G401.6 (cell line): ENCODE measurements around the gene PLEKHA1.

Source experiments
- FAIRE-seq: peaks from 2 replicates; lab custom pipeline; 2012; peaks lifted over from hg19 to GRCh38; lab: Jason Lieb, UNC

The PLEKHA1 gene

GRCh38 chr10:122374237-122374858, at the start of gene PLEKHA1:
PLEKHA1 (plus strand) TSS chr10:122374708; CDS start chr10:122393201, 18,493 bp downstream.
- no peak for FAIRE-seq

DNA sequence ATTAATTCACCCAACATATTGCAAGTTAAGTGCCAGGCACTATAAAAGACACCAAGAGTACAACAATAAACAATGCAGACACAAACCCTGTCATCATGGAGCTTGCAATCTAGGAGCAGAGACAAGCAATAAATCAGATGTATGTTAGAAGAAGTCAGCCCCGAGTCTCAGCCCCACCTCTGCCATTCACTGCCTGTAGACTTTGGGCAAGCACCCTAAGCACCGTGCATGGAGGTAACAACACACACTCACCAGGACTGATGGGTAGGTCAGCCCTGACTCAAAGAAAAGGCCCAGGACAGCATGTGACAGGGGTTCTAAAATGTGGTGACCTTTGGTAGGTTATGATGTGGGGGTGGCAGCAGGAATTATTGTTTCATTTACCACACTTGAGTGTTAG, 49.3 kb upstream of the PLEKHA1 start:
- FAIRE-seq: no peak

- FAIRE-seq: no peak
These were observed 48.1 kb upstream of the PLEKHA1 start for GRCh38 chr10:122326385-122326784.

DNA sequence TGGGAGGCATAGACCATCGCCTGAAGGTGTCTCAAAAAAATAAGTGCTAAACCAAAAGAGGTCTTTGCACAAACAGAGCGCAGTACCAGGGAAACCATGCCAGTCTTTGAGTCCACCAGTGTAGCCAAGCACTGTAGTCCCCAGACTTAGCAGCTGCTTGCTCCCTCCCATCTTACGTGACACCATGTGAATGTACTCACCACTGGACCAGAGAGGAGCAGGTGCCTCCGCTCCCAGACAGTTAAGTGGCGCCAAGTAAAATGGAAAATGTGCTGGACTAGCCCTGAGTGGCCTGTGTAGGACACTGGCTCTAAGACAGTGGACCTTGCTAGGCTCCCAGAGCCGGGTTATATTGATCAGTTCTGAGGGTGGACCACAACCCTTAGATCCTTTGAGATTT, 47.7 kb upstream of the PLEKHA1 start:
- FAIRE-seq: no peak

GRCh38 chr10:122327237-122328206, 47.0 kb upstream of the PLEKHA1 start:
- no peak for FAIRE-seq

- FAIRE-seq: no peak
These were observed 45.8 kb upstream of the PLEKHA1 start for GRCh38 chr10:122328676-122329075.

DNA sequence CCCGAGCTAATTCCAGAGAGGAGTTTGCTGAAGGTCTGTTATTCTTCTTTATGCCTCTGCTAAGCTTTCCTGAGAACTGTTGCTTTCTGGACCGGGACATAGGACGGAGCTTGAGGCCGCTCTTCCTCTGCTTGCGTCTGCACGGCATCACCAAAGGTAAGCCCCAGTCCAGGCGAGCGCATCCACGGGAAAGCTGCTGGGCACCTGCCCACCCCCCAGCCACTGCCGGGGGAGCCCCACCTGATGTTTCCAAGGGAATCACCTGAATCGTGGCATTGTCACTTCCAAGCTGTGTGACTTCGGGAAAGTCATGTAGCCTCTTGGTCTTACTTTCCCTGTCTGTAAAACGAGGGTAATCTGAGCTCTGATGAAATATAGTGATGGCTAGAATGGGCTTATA, 45.1 kb upstream of the PLEKHA1 start:
- FAIRE-seq: no peak

DNA sequence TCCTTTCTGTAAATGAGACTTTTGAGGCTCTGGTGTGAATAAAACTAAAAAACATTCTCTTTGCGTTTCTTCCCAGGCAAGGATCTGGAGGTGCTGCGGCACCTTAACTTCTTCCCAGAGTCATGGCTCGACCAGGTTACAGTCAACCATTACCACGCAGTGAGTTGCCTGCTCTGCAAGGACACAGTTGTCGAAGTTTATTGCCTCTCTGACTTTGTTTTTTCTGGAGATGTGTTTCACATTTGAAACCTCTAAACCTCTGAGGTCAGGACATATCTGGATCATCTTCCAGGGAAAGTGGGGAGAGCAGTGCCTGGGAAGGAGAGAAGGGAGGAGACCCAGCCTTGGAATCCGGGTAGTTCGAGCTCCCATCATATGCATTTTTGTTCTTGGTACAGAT, 43.4 kb upstream of the PLEKHA1 start:
- FAIRE-seq: no peak

DNA sequence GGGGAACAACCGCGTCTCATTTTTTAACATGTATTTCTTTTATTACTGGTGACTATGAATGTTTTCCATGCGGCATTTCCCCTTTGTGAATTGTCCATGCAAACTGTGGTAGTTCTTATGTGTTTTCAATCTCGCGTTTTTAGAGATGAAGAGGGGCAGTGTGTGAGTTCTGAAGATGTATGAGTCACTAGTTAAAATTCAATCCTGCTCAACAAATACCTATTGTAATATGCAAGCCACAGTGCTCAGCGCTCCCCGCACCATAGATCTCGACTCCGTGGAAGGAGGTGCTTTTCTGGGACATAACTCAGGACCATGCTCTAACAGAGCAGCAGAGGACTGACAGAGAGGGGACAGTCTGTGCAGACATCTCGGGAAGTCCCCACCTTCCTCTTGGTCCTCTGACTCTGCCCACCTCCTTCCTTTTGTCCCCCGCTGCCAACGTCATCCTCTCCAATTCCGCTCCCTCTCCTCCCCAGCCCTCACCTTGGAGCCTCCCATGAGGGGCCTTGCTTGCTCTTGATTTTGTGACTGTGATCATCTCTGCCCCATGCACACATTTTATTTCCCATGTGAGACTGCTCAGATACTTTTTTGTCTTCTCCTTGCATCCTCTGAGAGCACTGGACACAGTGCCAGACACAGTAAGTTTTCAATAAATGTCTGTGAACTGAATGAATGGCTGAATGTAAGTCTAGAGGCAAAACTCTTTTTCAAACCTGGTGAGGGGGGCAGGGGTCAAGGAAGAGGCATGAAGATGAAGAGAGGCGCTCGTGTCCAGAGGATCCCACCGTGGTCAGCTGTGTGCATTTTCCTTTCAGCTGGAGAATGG, 42.7 kb upstream of the PLEKHA1 start:
- no peak for FAIRE-seq

GRCh38 chr10:122333037-122333436, 41.5 kb upstream of the PLEKHA1 start:
- FAIRE-seq: no peak

GRCh38 chr10:122336332-122336731, 38.2 kb upstream of the PLEKHA1 start:
- FAIRE-seq: no peak

DNA sequence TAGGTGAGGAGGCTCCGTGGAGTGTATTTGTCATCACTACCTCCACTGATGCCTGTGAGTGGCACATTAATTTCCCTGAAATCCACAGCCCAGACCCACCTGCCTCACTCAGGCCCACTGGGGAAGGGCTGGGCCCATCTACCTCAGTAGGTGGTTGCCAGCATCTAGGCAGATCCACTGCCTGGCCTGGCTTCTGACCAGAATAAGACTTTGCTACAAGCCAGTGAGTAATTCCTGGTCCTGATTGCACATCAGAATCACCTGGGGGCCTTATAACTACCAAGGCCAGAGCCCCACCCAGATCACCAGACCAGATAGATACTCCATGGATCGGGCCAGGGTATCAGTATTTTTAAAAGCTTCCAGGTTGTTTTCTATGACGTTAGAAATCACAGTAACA, 37.5 kb upstream of the PLEKHA1 start:
- FAIRE-seq: no peak

DNA sequence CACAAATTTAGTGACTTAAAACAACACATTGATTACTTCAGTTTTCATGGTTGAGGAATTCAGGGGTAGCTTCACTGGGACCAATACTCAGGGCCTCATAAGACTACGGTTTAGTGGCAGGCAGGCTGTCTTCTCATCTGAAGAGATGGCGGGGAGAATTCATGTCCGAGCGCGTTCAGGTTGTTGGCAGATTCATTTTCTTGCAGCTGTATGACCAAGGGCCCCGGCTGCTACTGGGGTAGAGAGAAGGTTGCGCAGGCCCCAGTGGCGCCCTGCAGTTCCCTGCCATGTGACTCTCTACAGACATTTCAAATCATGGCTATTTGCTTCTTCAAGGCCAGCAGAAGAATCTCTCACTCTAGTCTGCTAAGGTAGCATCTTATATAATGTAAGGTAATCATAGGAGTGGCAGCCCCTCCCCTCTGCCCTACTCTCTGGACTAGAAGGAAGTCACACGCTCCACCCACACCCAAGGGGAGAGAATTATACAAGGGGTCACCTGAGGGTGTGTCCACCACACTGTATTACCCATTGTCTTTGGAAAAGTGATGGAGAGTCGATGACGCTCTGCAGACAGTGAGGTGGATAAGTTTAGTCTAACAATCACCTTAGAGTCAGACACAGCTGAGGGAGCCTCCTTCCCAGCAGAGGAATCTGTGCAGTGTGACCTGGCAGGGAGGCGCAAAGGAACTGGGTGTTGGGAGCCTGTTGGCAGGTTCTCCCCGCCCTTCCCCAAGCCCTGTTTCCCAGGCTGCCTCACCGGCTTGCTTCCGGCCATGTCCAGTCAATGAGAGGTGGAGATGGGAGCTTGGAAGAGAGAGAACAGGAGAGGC, 35.7 kb upstream of the PLEKHA1 start:
- no peak for FAIRE-seq

GRCh38 chr10:122341141-122341810, 33.2 kb upstream of the PLEKHA1 start:
- no peak for FAIRE-seq

DNA sequence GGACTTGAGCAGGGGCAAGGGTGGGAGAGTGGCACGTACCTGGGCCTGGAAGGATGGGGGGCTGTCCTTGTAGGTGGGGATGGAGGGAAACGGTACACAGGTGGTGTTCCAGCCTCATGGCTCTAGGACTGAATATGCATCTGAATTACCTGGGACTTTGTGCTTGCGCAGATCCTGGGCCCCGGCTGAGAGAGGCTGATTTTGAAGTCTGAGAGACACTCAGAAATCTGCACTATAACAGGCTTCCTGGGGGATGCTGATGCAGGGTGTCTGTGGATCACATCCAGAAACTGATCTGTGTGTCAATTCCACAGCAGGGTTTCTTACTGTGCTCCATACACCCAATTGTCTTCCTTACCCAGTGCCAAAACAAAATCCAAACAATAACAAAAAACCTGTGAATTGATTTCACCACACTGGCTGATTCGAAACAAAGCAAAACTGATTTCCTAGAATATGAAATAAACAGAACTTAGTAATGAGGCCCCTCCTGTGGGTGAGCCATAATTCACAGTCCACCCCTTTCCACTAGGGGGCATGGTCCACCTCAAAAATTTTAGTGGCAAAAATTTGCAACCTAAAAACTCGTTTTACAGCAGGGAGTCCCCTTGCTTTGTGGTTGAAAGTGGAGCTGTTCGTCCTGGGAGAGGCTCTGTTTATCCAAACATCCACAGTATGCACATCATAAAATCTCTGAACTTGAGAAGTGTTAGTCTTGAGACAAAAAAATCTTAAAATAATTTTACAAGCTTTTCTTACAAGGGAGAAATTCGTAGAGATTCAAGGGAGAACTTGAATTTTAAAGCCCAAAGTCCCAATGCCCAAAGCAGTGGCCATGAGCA, 32.0 kb upstream of the PLEKHA1 start:
- peak; percentile 54 for FAIRE-seq

- FAIRE-seq: no peak
These were observed 31.2 kb upstream of the PLEKHA1 start for GRCh38 chr10:122343135-122343800.

GRCh38 chr10:122343936-122344335, 30.6 kb upstream of the PLEKHA1 start:
- FAIRE-seq: no peak

DNA sequence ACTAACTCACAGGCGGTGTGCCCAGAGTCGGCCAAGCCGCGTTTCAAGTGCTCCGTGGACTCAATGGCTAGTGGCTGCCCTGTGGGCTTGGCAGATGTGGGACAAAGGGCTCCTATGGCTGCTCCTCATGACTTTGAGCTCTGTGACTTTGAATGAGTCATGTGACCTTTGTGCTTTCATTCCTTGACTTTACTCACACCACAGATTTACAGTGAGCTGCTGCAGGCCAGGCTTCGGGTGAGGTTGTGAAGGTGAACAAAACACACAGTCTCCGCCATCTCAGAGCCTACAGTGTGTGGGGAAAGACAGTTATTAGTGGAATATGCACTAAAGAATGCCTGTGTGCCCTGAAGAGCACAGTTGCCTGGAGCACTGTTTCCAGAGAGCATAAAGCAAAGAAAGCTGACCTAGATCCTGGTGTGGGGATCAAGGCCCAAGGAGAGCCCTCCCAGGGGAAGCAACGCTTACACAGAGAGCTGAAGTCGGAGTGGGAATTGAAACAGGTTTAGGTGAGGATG, 29.7 kb upstream of the PLEKHA1 start:
- FAIRE-seq: no peak

DNA sequence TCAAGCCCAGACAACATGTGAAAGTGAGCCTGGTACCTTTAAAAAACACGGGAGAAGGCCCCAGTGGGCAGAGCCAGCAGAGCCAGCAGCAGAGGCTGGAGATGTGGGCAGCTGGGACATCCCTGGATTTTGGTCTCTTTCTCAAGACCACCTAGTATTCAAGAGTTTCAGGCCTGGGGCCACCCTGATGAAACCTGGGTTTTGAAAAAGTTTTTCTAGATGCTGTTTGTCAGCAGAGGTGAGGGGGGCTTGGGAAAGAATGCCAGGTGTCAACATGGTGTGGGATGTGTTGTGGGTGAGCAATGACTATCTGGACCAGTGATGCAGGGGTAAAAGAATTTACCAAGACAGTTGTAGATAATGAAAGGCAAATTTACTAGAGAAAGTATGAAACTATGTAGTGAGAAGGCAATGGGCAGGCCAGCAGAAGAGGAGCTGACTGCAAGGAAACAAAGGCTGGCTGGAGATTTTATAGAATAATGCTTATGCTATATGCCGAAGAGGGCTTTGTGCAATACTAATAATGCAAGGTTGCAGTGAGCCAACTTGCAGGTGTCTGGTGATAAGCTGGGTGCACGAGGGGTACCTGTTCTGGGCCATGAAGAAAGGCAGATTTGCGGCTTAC, 28.1 kb upstream of the PLEKHA1 start:
- no peak for FAIRE-seq
